Measurements from ENCODE around the gene SNX13. TPM values are rescaled to one million over a fixed set of nuclear protein-coding genes. Genes with fewer than 3 reads are reported as not detected.

SNX13 gene
- total RNA-seq, 1 experiment from 2014 or later: 29.0 TPM

DNA sequence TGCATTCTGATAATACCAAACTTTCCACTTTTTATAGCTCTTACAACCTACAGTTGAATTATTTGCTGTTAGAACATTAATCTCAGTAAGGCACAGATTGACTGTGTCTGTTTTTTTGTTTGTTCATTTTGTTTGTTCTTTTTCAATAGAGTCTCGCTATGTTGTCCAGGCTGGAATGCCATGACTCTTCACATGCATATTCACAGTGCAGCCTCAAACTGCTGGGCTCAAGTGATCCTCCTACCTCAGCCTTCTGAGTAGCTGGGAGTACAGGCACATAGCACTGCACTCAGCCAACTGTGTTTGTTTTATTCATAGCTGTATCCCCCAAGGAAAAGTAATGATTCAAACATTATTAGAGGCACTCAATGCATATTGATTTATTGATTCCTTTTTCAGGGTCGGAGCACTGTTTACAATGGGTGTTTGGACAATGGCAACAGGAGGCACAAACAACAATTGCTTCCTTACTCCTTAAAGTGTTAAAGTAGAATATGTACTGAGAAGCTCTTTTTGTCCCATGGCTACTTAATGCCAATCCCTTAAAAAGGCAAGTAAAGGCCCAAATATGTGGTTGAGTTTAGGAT lies 61.1 kb downstream of the SNX13 start:
- Histone ChIP-seq H4K8ac (replicated peaks; ENCODE audit: insufficient read length, low read depth, low read length) (no peak overlapping the region), H4K5ac (ENCODE audit: insufficient read length, low read depth, low read length) (no peak overlapping the region), H3K4me2 (ENCODE audit: insufficient read depth, insufficient read length, low read length) (no peak overlapping the region), H3K27me3 (ENCODE audit: insufficient read depth, low read length) (no peaks in the 10 kb centered on the region), H3K4ac (ENCODE audit: low read depth, low read length) (no peak overlapping the region), H4K20me1 (ENCODE audit: control insufficient read depth, insufficient read depth, insufficient read length) (no peaks in the 10 kb centered on the region), H2BK20ac (ENCODE audit: low read depth, low read length, poor library complexity, severe bottlenecking) (no peak overlapping the region), H3K79me1 (ENCODE audit: insufficient read depth, low read depth, low read length, poor library complexity, severe bottlenecking) (no peaks in the 10 kb centered on the region), H3K4me1 (ENCODE audit: insufficient read depth, low read length) (peaks cover 4% of the 10 kb centered on the region; the same call in 1 of the 2 replicates), H3K14ac (ENCODE audit: insufficient read depth, low read length) (no peak overlapping the region), H2BK5ac (ENCODE audit: insufficient read length, low read length) (no peak overlapping the region), H2BK15ac (ENCODE audit: low read depth, low read length) (no peak overlapping the region), H3K79me2 (ENCODE audit: insufficient read depth, low read length) (no peaks in the 10 kb centered on the region), H2BK120ac (ENCODE audit: low read depth, low read length, poor library complexity, severe bottlenecking) (no peak overlapping the region), H2AK5ac (ENCODE audit: insufficient read length, low read length) (no peak overlapping the region), H3K9me3 (ENCODE audit: control insufficient read depth, low read depth, low read length) (no peaks in the 10 kb centered on the region), H3K9ac (ENCODE audit: extremely low read depth, insufficient read length, low read length) (no peak overlapping the region), H3K23ac (ENCODE audit: insufficient read length, low read depth, low read length) (no peak overlapping the region), H3K18ac (ENCODE audit: insufficient read length, low read depth, low read length) (no peak overlapping the region), H4K91ac (ENCODE audit: insufficient read length, low read depth, low read length) (no peak overlapping the region), H3T11ph (ENCODE audit: low read length) (no peak overlapping the region), H3K23me2 (ENCODE audit: insufficient read length, low read depth, low read length, poor library complexity, severe bottlenecking) (no peaks in the 10 kb centered on the region), H2AFZ (ENCODE audit: low read length) (no peak overlapping the region), H3K56ac (ENCODE audit: insufficient read length, low read depth, low read length) (no peak overlapping the region), H2BK12ac (ENCODE audit: insufficient read length, low read depth, low read length) (no peak overlapping the region), H3K27ac (ENCODE audit: insufficient read length, low read depth, low read length) (no peak overlapping the region)
- DNase-seq: no peak
- peaks cover 39 to 62% of the 10 kb centered on the region in 2 experiments for H3K4me1 Mint-ChIP-seq
- no peaks in the 10 kb centered on the region for H3K9me3 Mint-ChIP-seq
- no peak overlapping the region for H3K4me3 Mint-ChIP-seq
- no peaks in the 10 kb centered on the region for H3K27me3 Mint-ChIP-seq (ENCODE audit: low read depth)
- peaks cover 0 to 5% (median 0%) of the 10 kb centered on the region in 3 experiments; a peak in 2 of 7 replicates for H3K36me3 Mint-ChIP-seq (ENCODE audit: insufficient read depth in 1 of 3, low read depth in 3 of 3)
- H3K27ac Mint-ChIP-seq: peak overlapping the region in 2 of 3 experiments; percentile 11 to 63; a peak in 4 of 7 replicates
- TF ChIP-seq, protein P1, sequence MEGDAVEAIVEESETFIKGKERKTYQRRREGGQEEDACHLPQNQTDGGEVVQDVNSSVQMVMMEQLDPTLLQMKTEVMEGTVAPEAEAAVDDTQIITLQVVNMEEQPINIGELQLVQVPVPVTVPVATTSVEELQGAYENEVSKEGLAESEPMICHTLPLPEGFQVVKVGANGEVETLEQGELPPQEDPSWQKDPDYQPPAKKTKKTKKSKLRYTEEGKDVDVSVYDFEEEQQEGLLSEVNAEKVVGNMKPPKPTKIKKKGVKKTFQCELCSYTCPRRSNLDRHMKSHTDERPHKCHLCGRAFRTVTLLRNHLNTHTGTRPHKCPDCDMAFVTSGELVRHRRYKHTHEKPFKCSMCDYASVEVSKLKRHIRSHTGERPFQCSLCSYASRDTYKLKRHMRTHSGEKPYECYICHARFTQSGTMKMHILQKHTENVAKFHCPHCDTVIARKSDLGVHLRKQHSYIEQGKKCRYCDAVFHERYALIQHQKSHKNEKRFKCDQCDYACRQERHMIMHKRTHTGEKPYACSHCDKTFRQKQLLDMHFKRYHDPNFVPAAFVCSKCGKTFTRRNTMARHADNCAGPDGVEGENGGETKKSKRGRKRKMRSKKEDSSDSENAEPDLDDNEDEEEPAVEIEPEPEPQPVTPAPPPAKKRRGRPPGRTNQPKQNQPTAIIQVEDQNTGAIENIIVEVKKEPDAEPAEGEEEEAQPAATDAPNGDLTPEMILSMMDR (conservative IDR thresholded peaks at IDR 0.05): no peak
- no CpG with 5 or more reads among the region's 2 CpGs for WGBS (ENCODE audit: extremely low coverage, insufficient read length, low lambda C conversion rate)
